Cardiac muscle cell (in vitro differentiated cells and primary cell): ENCODE data around the gene LILRB4. TPM values are rescaled to one million over a fixed set of nuclear protein-coding genes. Genes with fewer than 3 reads are reported as not detected.
"Not testable (repeated sequence)": the region's sequence is repeated elsewhere in the genome, so short reads cannot be mapped to it uniquely, and the experiment has no call there.

ENCODE experiments used
- DNase-seq, 2 donors: peaks; one replicate each; pipeline versions ENCODE4 v3.0.0 to v3.0.0-alpha.2; 2010 to 2017; ENCODE audit warnings: low read depth in 1 of 2, low spot score in 1 of 2
- H3K27ac ChIP-seq: fragments of 200-600 bp; sonication (generic); 2 replicates; pipeline ENCODE4 v1.5.1; 2016
- H3K27me3 ChIP-seq: fragments of 200-600 bp; sonication (generic); 2 replicates; pipeline ENCODE4 v1.6.0; 2016; ENCODE audit warnings: control low read depth
- H3K36me3 ChIP-seq: fragments of 200-600 bp; sonication (generic); 2 replicates; pipeline ENCODE4 v1.5.1; 2016; ENCODE audit warnings: control low read depth
- H3K4me1 ChIP-seq: fragments of 200-600 bp; sonication (generic); 2 replicates; pipeline ENCODE4 v1.8.1; 2017; ENCODE audit warnings: low read depth, mild to moderate bottlenecking, mixed run types
- H3K4me3 ChIP-seq: fragments of 200-600 bp; sonication (generic); 2 replicates; pipeline ENCODE4 v1.5.1; 2016; ENCODE audit warnings: mild to moderate bottlenecking
- H3K9me3 ChIP-seq: fragments of 200-600 bp; sonication (generic); 2 replicates; pipeline ENCODE4 v1.5.1; 2017; ENCODE audit warnings: low read depth, mild to moderate bottlenecking, control low read depth
- polyA plus RNA-seq: library from polyadenylated mRNA; unstranded; fragments of >200 nt; fragmentation: Nextera tagmentation; extraction: Ambion mirVana; gene quantifications from 2 replicates; pipeline ENCODE4 v1.2.1, GENCODE V29; 2016
- total RNA-seq: library from RNA; depleted of rRNA; stranded (reverse); fragments of >200 nt; gene quantifications from 2 replicates; pipeline ENCODE4 v1.2.3, GENCODE V29; 2016
- TF ChIP-seq, protein P1 (sequence below): IDR thresholded peaks from 2 replicates; pipeline ENCODE4 v1.5.1; 2012; ENCODE audit warnings: low read depth, mild to moderate bottlenecking, low read length

LILRB4 gene
- total and polyA plus RNA-seq, 2 experiments from 2014 or later, result not detected

DNA sequence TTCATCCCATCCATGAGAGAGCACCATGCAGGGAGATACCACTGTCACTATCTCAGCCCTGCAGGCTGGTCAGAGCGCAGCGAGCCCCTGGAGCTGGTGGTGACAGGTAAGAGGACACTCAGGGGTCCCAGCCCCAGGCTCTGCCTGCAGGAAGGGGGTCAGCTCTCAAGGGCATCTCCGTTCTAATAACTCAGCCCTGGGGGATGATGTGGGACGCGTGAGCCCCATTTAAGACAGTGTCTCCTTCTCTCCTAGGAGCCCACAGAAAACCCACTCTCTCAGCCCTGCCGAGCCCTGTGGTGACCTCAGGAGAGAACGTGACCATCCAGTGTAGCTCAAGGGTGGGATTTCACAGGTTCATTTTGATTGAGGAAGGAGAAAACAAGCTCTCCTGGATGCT is 46.0 kb downstream of the LILRB4 start:
- TF ChIP-seq, protein P1, sequence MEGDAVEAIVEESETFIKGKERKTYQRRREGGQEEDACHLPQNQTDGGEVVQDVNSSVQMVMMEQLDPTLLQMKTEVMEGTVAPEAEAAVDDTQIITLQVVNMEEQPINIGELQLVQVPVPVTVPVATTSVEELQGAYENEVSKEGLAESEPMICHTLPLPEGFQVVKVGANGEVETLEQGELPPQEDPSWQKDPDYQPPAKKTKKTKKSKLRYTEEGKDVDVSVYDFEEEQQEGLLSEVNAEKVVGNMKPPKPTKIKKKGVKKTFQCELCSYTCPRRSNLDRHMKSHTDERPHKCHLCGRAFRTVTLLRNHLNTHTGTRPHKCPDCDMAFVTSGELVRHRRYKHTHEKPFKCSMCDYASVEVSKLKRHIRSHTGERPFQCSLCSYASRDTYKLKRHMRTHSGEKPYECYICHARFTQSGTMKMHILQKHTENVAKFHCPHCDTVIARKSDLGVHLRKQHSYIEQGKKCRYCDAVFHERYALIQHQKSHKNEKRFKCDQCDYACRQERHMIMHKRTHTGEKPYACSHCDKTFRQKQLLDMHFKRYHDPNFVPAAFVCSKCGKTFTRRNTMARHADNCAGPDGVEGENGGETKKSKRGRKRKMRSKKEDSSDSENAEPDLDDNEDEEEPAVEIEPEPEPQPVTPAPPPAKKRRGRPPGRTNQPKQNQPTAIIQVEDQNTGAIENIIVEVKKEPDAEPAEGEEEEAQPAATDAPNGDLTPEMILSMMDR, result no peak
- Histone ChIP-seq H3K27ac (no peak overlapping the region), H3K4me3 (no peak overlapping the region), H3K27me3 (no peaks in the 10 kb centered on the region), H3K9me3 (no peaks in the 10 kb centered on the region), H3K4me1 (no peaks in the 10 kb centered on the region), H3K36me3 (no peaks in the 10 kb centered on the region)
- no peak for DNase-seq

DNA sequence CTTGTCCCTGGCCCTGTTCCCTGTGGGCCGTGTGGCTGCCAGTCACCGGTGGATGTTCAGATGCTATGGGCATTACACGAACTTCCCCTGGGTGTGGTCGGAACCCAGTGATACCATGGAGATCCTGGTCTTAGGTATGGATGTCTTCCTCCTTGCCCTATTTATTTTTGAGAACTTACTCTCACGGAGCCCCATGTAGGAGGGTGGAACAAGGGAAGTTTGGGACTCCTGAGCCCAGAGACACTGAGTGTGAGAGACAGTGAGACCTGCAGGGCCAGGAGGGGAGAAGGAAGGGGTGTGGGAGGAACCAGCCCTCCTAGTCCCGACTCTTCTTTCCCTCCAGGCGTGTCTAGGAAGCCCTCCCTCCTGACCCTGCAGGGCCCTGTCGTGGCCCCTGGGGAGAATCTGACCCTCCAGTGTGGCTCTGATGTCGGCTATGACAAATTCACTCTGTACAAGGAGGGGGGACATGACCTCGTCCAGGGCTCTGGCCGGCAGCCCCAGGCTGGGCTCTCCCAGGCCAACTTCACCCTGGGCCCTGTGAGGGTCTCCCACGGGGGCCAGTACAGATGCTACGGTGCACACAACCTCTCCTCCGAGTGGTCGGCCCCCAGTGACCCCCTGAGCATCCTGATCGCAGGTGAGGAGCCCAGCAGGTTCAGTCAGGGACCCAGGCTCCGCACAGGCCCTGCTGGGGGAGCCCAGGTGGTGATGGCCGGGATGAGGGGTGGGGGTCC is 46.6 kb downstream of the LILRB4 start:
- H3K9me3 ChIP-seq, result no peaks in the 10 kb centered on the region
- no peaks in the 10 kb centered on the region for H3K36me3 ChIP-seq
- DNase-seq, result no peak
- no peaks in the 10 kb centered on the region for H3K27me3 ChIP-seq
- no peaks in the 10 kb centered on the region for H3K4me1 ChIP-seq
- no peak overlapping the region for H3K4me3 ChIP-seq
- TF ChIP-seq, protein P1, result no peak
- H3K27ac ChIP-seq, result no peak overlapping the region

DNA sequence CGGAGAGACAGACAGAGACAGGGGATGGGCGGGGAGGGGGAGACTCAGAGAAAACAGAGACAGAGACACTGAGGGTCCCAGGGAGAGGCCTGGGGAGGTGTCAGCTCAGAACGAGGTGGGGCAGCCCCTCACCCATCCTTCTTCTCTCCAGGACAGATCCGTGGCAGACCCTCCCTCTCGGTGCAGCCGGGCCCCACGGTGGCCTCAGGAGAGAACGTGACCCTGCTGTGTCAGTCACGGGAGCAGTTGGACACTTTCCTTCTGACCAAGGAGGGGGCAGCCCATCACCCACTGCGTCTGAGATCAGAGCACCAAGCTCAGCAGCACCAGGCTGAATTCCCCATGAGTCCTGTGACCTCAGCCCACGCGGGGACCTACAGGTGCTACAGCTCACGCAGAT is 47.2 kb downstream of the LILRB4 start:
- H3K9me3 ChIP-seq, H3K27ac ChIP-seq, H3K27me3 ChIP-seq, H3K4me3 ChIP-seq, H3K36me3 ChIP-seq, H3K4me1 ChIP-seq, DNase-seq: not testable (repeated sequence)

Other genes starting within 250 kb of the LILRB4 start
- 2.6 TPM in 1 of 2 replicates, not detected in the other for gene TTYH1, start 247.5 kb upstream of the LILRB4 start, total RNA-seq
- gene TTYH1, start 247.5 kb upstream of the LILRB4 start, polyA plus RNA-seq, result 1.1 TPM in 2 replicates
- 66.2 and 171 TPM in 2 replicates for gene LENG8, start 213.8 kb upstream of the LILRB4 start, total RNA-seq
- gene LENG8, start 213.8 kb upstream of the LILRB4 start, polyA plus RNA-seq, result 78.4 and 92.8 TPM in 2 replicates
- gene LENG9, start 199.2 kb upstream of the LILRB4 start, total RNA-seq, result 6.3 and 7.6 TPM in 2 replicates
- gene LENG9, start 199.2 kb upstream of the LILRB4 start, polyA plus RNA-seq, result 0.77 TPM in 1 of 2 replicates, not detected in the other
- gene CDC42EP5, start 189.7 kb upstream of the LILRB4 start, total RNA-seq, result 24.6 and 46.6 TPM in 2 replicates
- 28.2 and 42.4 TPM in 2 replicates for gene CDC42EP5, start 189.7 kb upstream of the LILRB4 start, polyA plus RNA-seq
- gene LAIR2, start 160.2 kb upstream of the LILRB4 start, total RNA-seq, result not detected in 2 replicates
- not detected in 2 replicates for gene LAIR2, start 160.2 kb upstream of the LILRB4 start, polyA plus RNA-seq
- gene LILRA2, start 89.2 kb upstream of the LILRB4 start, total RNA-seq, result not detected in 2 replicates
- gene LILRA2, start 89.2 kb upstream of the LILRB4 start, polyA plus RNA-seq, result not detected in 2 replicates
- not detected in 2 replicates for gene LILRA1, start 69.4 kb upstream of the LILRB4 start, total RNA-seq
- gene LILRA1, start 69.4 kb upstream of the LILRB4 start, polyA plus RNA-seq, result not detected in 2 replicates
- gene LILRB1, start 32.5 kb upstream of the LILRB4 start, total RNA-seq, result not detected in 2 replicates
- not detected in 2 replicates for gene LILRB1, start 32.5 kb upstream of the LILRB4 start, polyA plus RNA-seq
- not detected in 2 replicates for gene KIR3DL3, start 61.5 kb downstream of the LILRB4 start, total RNA-seq
- gene KIR3DL3, start 61.5 kb downstream of the LILRB4 start, polyA plus RNA-seq, result not detected in 2 replicates
- gene KIR2DL3, start 75.5 kb downstream of the LILRB4 start, total RNA-seq, result not detected in 2 replicates
- gene KIR2DL3, start 75.5 kb downstream of the LILRB4 start, polyA plus RNA-seq, result not detected in 2 replicates
- gene KIR2DL1, start 106.8 kb downstream of the LILRB4 start, total RNA-seq, result not detected in 2 replicates
- not detected in 2 replicates for gene KIR2DL1, start 106.8 kb downstream of the LILRB4 start, polyA plus RNA-seq
- gene KIR2DL4, start 140.6 kb downstream of the LILRB4 start, total RNA-seq, result not detected in 2 replicates
- gene KIR2DL4, start 140.6 kb downstream of the LILRB4 start, polyA plus RNA-seq, result not detected in 2 replicates
- gene KIR3DL1, start 153.5 kb downstream of the LILRB4 start, total RNA-seq, result not detected in 2 replicates
- not detected in 2 replicates for gene KIR3DL1, start 153.5 kb downstream of the LILRB4 start, polyA plus RNA-seq
- not detected in 2 replicates for gene KIR2DS4, start 169.7 kb downstream of the LILRB4 start, total RNA-seq
- not detected in 2 replicates for gene KIR2DS4, start 169.7 kb downstream of the LILRB4 start, polyA plus RNA-seq
- gene KIR3DL2, start 187.5 kb downstream of the LILRB4 start, total RNA-seq, result not detected in 2 replicates
- gene KIR3DL2, start 187.5 kb downstream of the LILRB4 start, polyA plus RNA-seq, result not detected in 2 replicates
- not detected in 2 replicates for gene FCAR, start 211.2 kb downstream of the LILRB4 start, total RNA-seq
- not detected in 2 replicates for gene FCAR, start 211.2 kb downstream of the LILRB4 start, polyA plus RNA-seq
- not detected in 2 replicates for gene NCR1, start 243.2 kb downstream of the LILRB4 start, total RNA-seq
- gene NCR1, start 243.2 kb downstream of the LILRB4 start, polyA plus RNA-seq, result not detected in 2 replicates